ENCODE results near the gene VSIG10. TPM values are rescaled to one million over a fixed set of nuclear protein-coding genes. Genes with fewer than 3 reads are reported as not detected.

Gene VSIG10
- total RNA-seq, 1 donor = 22.5 TPM

GRCh38 chr12:118046430-118046829, 57.4 kb downstream of the VSIG10 start:
- no peak overlapping the region for H3K4me3 ChIP-seq (ENCODE audit: low read depth, low read length)
- TF ChIP-seq CTCF (IDR thresholded peaks at IDR 0.05; ENCODE audit: insufficient read depth, low read depth, low read length) = no peak
- DNase-seq (ENCODE audit: low read depth) = no peak

GRCh38 chr12:118044577-118044976, 59.2 kb downstream of the VSIG10 start:
- TF ChIP-seq CTCF (IDR thresholded peaks at IDR 0.05; ENCODE audit: insufficient read depth, low read depth, low read length) = no peak
- no peak for DNase-seq (ENCODE audit: low read depth)
- no peak overlapping the region for H3K4me3 ChIP-seq (ENCODE audit: low read depth, low read length)

GRCh38 chr12:118044075-118044474, 59.7 kb downstream of the VSIG10 start:
- no peak overlapping the region for H3K4me3 ChIP-seq (ENCODE audit: low read depth, low read length)
- TF ChIP-seq CTCF (IDR thresholded peaks at IDR 0.05; ENCODE audit: insufficient read depth, low read depth, low read length) = no peak
- no peak for DNase-seq (ENCODE audit: low read depth)

GRCh38 chr12:118042091-118042490, 61.7 kb downstream of the VSIG10 start:
- no peak overlapping the region for H3K4me3 ChIP-seq (ENCODE audit: low read depth, low read length)
- TF ChIP-seq CTCF (IDR thresholded peaks at IDR 0.05; ENCODE audit: insufficient read depth, low read depth, low read length) = no peak
- DNase-seq (ENCODE audit: low read depth) = no peak

- no peak for DNase-seq (ENCODE audit: low read depth)
- no peak for TF ChIP-seq CTCF (IDR thresholded peaks at IDR 0.05; ENCODE audit: insufficient read depth, low read depth, low read length)
- no peak overlapping the region for H3K4me3 ChIP-seq (ENCODE audit: low read depth, low read length)
Measured at GRCh38 chr12:118038137-118038536, 65.7 kb downstream of the VSIG10 start.

- no peak overlapping the region for H3K4me3 ChIP-seq (ENCODE audit: low read depth, low read length)
- no peak for DNase-seq (ENCODE audit: low read depth)
- TF ChIP-seq CTCF (IDR thresholded peaks at IDR 0.05; ENCODE audit: insufficient read depth, low read depth, low read length) = no peak
Measured at GRCh38 chr12:118036672-118037411, 67.0 kb downstream of the VSIG10 start.
